Measurements from ENCODE around the gene VAMP5.

DNA sequence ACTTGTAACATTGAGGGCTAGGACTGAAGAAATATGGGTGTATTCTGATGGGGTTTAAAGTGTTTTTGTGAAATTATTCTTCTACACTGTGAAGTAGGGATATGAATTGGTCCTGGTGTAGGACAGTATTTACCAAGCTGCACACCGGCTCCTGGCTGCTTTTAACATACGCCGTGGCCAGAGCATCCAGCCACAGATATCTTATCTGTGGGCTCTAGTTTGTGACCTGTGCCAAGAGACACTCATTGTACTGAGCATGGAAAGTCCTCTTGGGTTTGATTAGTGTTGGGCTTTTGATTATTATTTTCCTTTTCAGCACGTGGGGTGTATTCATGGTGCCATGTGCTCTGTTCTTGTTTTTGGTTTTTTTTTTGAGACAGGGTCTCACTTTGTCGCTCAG is 39.8 kb downstream of the VAMP5 start:
- TF ChIP-seq, protein P1, sequence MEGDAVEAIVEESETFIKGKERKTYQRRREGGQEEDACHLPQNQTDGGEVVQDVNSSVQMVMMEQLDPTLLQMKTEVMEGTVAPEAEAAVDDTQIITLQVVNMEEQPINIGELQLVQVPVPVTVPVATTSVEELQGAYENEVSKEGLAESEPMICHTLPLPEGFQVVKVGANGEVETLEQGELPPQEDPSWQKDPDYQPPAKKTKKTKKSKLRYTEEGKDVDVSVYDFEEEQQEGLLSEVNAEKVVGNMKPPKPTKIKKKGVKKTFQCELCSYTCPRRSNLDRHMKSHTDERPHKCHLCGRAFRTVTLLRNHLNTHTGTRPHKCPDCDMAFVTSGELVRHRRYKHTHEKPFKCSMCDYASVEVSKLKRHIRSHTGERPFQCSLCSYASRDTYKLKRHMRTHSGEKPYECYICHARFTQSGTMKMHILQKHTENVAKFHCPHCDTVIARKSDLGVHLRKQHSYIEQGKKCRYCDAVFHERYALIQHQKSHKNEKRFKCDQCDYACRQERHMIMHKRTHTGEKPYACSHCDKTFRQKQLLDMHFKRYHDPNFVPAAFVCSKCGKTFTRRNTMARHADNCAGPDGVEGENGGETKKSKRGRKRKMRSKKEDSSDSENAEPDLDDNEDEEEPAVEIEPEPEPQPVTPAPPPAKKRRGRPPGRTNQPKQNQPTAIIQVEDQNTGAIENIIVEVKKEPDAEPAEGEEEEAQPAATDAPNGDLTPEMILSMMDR (conservative IDR thresholded peaks at IDR 0.05; ENCODE audit: low read length), result no peak
- TF ChIP-seq EZH2phosphoT487 (IDR thresholded peaks at IDR 0.05; ENCODE audit: borderline replicate concordance), result no peak
